Measurements from ENCODE around the gene PIP4K2C.

The PIP4K2C gene

DNA sequence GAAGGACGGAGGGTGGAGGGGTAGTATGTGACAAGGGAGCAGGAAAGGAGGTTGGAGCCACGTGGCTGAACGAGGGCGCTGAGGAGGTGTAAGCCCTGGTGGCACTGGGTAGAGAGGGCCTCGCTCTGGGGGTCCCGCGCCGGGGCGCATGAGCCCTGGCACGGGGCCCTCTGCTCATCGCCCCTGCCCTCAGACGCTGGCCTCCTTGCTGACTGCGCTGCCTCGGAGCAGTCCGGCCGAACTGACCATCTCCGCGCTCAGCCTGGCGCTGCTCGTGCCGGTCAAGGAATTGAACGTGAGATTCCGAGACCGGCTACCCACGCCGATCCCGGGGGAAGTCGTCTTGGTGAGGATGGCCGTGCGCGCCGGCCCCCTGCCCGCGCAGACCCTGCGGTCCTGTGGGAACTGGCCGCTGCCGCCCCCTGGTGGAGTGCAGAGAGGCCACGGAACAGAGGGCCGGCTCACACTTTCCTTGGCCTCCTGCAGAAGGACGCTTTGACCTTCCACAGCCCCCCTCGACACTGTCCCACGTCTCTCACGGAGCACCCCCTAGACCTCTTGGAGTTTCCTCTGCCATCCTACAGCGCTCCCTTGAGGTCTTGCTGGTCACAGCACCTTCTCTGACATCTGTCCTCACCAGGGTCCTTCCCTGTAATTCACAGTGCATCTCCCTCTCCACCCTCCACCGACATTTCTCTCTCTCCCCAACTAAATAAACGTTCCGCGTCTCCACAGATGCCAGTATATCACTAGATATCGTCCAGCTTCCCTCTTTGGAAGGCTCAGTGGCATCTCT, 30.7 kb downstream of the PIP4K2C start:
- DNase-seq (ENCODE audit: low read depth), result peak; percentile 42

DNA sequence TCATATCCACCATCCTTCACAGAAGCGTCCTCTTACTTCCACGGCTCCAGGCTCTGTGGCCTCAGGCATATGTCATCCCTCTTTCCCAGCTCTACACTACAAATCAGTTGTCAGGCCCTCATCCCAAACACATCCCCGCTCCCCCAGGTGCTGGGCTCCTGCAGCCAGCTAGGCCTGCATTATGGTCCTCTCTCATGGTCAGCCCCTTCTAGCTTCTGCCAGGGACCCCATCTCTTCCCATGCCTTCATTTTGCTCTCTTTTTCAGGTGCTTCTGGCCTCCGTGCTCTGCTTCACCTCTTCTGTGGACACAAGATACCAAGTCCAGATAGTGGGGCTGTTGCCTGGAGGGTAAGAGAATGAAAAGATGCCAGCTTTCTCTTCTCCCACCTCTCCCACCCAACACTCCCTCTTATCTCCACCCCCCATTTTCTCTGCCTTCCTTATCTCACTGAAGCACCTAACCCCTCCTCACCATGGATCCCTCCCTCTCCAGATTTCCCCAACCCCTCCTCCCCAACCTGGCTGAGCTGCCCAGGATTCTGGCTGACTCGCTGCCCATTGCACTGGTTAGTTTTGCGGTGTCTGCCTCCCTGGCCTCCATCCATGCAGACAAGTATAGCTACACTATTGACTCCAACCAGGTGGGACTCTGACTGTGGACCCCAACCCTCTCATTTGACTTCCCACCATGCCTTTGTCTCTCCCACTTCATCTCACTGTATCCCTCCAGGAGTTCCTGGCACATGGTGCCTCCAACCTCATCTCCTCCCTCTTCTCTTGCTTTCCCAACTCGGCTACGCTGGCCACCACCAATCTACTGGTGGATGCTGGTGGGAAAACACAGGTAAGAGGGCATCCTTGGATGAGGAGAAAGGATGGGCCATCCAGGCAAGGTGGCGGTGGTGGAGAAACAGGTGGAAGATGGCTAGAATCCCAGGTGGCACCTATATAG, 31.6 kb downstream of the PIP4K2C start:
- DNase-seq (ENCODE audit: low read depth), result no peak

GRCh38 chr12:57623385-57623784, 32.4 kb downstream of the PIP4K2C start:
- no peak for DNase-seq (ENCODE audit: low read depth)

GRCh38 chr12:57623811-57624390, 32.9 kb downstream of the PIP4K2C start:
- DNase-seq (ENCODE audit: low read depth), result no peak

GRCh38 chr12:57624441-57625220, 33.6 kb downstream of the PIP4K2C start:
- no peak for DNase-seq (ENCODE audit: low read depth)

DNA sequence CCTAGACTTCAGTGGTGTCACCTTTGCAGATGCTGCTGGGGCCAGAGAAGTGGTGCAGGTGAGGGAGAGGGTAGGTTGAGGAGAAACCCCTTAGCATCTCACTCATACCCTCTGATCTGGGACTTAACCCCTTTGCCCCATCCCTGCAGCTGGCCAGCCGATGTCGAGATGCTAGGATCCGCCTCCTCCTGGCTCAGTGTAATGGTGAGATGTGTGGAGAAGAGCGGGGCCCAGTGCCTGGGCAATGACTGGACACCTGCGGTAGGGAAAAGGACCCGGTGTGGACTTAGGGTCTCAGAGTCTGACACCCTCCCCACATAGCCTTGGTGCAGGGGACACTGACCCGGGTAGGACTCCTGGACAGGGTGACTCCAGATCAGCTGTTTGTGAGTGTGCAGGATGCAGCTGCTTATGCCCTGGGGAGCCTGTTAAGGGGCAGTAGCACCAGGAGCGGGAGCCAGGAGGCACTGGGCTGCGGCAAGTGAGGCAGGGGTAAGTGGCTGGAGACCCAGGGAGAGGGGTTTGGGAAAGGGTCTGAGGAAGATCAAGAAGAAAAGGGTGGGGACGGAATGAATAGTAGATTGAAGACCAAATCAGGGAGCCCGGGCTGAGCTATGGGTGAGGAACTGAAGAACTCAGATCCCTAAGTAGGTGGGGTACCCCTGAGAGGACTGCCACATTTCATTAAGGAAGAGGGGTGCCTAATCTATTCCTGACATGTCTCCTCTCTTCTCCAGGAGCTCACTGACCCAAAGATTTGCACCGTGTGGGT, 34.5 kb downstream of the PIP4K2C start:
- DNase-seq (ENCODE audit: low read depth), result no peak

- DNase-seq (ENCODE audit: low read depth), result no peak
Observed at GRCh38 chr12:57626111-57626920, 35.3 kb downstream of the PIP4K2C start.

- DNase-seq (ENCODE audit: low read depth), result no peak
Observed at GRCh38 chr12:57626921-57627445, 36.0 kb downstream of the PIP4K2C start.

- no peak for DNase-seq (ENCODE audit: low read depth)
Observed at GRCh38 chr12:57627501-57628279, 36.7 kb downstream of the PIP4K2C start.

DNA sequence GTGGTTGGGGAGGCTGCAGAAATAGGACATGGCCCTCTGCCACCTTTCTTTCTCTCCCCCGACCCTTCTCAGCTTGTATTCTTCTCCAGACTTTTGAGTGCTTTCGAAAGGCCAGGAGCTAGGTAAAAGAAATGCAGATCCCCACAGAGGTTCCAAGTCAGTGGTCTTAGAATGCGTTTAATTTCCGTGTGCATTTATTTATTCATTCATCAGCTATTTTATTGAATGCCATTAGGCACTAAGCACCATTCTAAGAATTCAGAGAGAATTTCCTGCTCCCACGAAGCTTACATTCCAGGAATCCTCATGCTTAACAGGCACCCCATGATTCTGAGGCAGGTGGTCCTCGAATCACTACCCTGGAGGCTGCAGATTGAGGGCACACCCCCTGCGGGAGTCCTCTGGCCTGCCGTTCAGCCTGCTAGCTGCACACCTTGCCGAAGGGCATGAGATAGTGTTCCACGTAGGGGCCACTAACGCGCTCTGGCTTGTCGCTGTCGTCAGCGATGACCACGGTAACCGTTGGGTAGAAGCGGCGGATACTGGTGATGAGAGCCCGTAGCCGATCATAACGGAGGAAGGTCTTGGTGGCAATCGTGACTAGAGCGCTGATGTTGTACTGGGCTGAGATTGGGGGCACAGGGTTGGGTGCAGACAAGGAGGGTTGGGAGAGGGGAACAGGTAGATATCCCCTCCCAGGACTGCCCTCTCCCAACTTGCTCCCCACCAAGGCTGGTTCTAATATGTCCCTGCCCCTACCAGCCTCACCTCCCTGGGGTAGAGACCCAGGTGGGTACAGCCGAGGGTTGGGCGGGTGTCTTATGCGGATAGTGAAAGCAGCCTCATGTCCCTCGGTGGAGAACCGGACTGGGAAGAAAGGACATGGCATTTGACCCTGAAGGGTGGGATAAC, 37.5 kb downstream of the PIP4K2C start:
- no peak for DNase-seq (ENCODE audit: low read depth)

DNA sequence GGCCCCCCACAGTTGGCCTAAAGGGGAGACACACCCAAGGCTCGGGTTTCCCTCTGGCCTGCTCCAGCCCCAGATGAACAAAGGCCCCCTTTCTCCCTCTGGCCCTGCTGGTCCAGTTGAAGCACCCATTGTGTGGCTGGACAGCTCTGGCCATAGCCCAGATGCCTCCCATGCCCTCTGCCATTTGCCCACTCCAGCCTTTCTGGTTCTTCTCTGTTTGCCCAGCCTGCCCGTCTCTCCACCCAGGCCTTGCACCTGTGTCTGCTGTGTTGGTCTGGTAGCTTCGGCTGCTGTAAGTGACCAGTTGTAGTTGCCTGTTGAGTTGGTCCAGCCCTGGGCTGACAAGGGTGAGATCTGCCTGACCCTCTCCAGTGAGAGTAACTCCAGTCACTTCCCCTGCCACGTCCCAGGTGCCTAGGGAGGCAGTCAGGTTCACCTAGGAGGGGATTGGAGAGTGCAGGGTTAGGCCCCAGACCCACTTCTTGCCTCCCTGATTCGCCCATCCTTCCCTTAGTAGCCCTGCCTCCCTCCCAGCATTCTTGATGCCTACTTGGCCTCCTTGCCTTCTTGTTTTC, 39.0 kb downstream of the PIP4K2C start:
- no peak for DNase-seq (ENCODE audit: low read depth)

GRCh38 chr12:57630891-57631433, 40.0 kb downstream of the PIP4K2C start:
- DNase-seq (ENCODE audit: low read depth), result no peak

DNA sequence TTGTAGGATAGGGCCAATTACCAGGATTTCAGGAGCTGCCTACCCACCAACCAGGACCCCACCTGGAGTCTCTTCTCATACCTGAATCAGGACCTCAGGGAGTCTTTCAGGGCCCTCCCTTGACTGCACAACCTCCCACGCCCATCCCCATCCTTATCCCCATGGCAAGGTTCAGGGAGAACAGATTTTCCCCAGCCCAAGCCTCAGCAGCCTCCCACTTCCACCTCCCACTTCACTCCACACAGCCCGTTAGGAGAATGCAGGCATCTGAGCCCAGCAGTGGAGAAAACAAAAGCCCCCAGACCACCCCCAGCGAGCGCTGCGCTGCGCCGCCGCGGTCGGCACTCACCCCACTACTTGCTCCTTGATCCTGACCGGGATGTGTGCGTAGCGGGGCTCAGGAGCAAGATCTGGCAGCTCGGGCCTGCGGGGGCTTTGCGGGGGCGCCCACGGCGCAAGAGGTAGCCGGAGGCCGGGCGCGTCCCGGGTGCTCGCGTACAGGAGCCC, 40.6 kb downstream of the PIP4K2C start:
- no peak for DNase-seq (ENCODE audit: low read depth)

- no peak for DNase-seq (ENCODE audit: low read depth)
Observed at GRCh38 chr12:57632073-57632957, 41.3 kb downstream of the PIP4K2C start.

GRCh38 chr12:57632958-57633840, 42.2 kb downstream of the PIP4K2C start, which contains the start of gene B4GALNT1:
Gene B4GALNT1 (minus strand): TSS chr12:57633201. CDS start chr12:57632132, 1,069 bp downstream.
- DNase-seq (ENCODE audit: low read depth), result peak; percentile 53
